Mucosa of descending colon (tissue), 3 donors: ENCODE measurements around the gene GSDME. TPM values are rescaled to one million over a fixed set of nuclear protein-coding genes. Genes with fewer than 3 reads are reported as not detected.

Experiments used
- ATAC-seq: fragments of 200-7000 bp; cut with Tn5 transposase; one replicate; pipeline ENCODE4 v1.9.1; 2020; ENCODE audit warnings: mild to moderate bottlenecking, moderate library complexity
- DNase-seq, 3 donors: peaks; one replicate each; pipeline ENCODE4 v3.0.0-alpha.2; 2020
- H3K36me3 ChIP-seq: fragments of 200-600 bp; one replicate; pipeline ENCODE4 v1.8.0; 2021; ENCODE audit warnings: low read depth, mild to moderate bottlenecking
- H3K4me1 ChIP-seq: fragments of 200-600 bp; one replicate; pipeline ENCODE4 v1.8.0; 2021; ENCODE audit warnings: low read depth, mild to moderate bottlenecking
- H3K4me3 ChIP-seq: fragments of 200-600 bp; one replicate; pipeline ENCODE4 v1.8.0; 2021; ENCODE audit warnings: mild to moderate bottlenecking
- H3K9me3 ChIP-seq: fragments of 200-600 bp; one replicate; pipeline ENCODE4 v1.8.0; 2021; ENCODE audit warnings: mild to moderate bottlenecking
- CTCF ChIP-seq: fragments of 200-600 bp; IDR thresholded peaks from one replicate; pipeline ENCODE4 v1.8.0; 2022; ENCODE audit warnings: antibody characterized with exemption, mild to moderate bottlenecking
- intact Hi-C, 2 donors: fragments of 100-400 bp; cut with DNase I in 1 of 2; cut with micrococcal nuclease in 1 of 2; formaldehyde crosslinking; loops; one replicate each; pipeline versions ENCODE4 v1.11.0 to v1.11.1; 2022; cut with DNase I, micrococcal nuclease
- total RNA-seq, 3 donors: library from RNA; stranded (reverse); fragmentation: NEBNext Ultra II Directional in 2 of 3; extraction: Animal tissue kit (Norgen Biotek cat#: 25700) in 2 of 3; gene quantifications; one replicate each; pipeline versions ENCODE4 v1.2.1 to v1.2.4, GENCODE V29; 2021 to 2023
- donor health status: DM: no; HTN: no; CAD: no; lungs with moderate emphysema.
- donor health status: DM: no; HTN: no; CAD: no.
- donor health status: DM: no; HTN: yes; CAD: no.

GSDME gene
- total RNA-seq, 3 donors from 2014 or later: 0.96 to 6.3 (median 2.3) TPM

GRCh38 chr7:24727154-24728120 lies 29.8 kb downstream of the GSDME start:
- Histone ChIP-seq H3K9me3 (no peaks in the 10 kb centered on the region), H3K4me1 (no peaks in the 10 kb centered on the region), H3K36me3 (no peaks in the 10 kb centered on the region), H3K4me3 (no peak overlapping the region)
- intact Hi-C loops: no loop called here
- TF ChIP-seq CTCF: no peak
- ATAC-seq (no peak), DNase-seq (no peak)

GRCh38 chr7:24725554-24726241 lies 31.6 kb downstream of the GSDME start:
- intact Hi-C loops: no loop called here

GRCh38 chr7:24724451-24725190 lies 32.6 kb downstream of the GSDME start:
- no peak for TF ChIP-seq CTCF

More at GRCh38 chr7:24725554-24726241, 31.6 kb downstream of the GSDME start:
- Histone ChIP-seq H3K36me3 (no peaks in the 10 kb centered on the region), H3K4me1 (no peaks in the 10 kb centered on the region), H3K9me3 (no peaks in the 10 kb centered on the region), H3K4me3 (no peak overlapping the region)
- DNase-seq: no peak
- ATAC-seq: no peak
- no peak for TF ChIP-seq CTCF

GRCh38 chr7:24723178-24723530 lies 34.1 kb downstream of the GSDME start:
- no peaks in the 10 kb centered on the region for H3K4me1 ChIP-seq
- DNase-seq (no peak), ATAC-seq (no peak)
- TF ChIP-seq CTCF: no peak
- H3K9me3 ChIP-seq: no peaks in the 10 kb centered on the region
- no peaks in the 10 kb centered on the region for H3K36me3 ChIP-seq
- intact Hi-C loops: no loop called here
- no peak overlapping the region for H3K4me3 ChIP-seq

More at GRCh38 chr7:24724451-24725190, 32.6 kb downstream of the GSDME start:
- Histone ChIP-seq H3K36me3 (no peaks in the 10 kb centered on the region), H3K4me3 (no peak overlapping the region), H3K9me3 (no peaks in the 10 kb centered on the region), H3K4me1 (no peaks in the 10 kb centered on the region)
- DNase-seq: no peak
- no peak for ATAC-seq
- intact Hi-C loops: no loop called here

- no peak for TF ChIP-seq CTCF
- intact Hi-C loops: no loop called here
- no peak overlapping the region for H3K4me3 ChIP-seq
- no peaks in the 10 kb centered on the region for H3K36me3 ChIP-seq
- no peaks in the 10 kb centered on the region for H3K9me3 ChIP-seq
- ATAC-seq (no peak), DNase-seq (no peak)
- H3K4me1 ChIP-seq: no peaks in the 10 kb centered on the region
These were observed 34.7 kb downstream of the GSDME start for GRCh38 chr7:24722386-24723177.
